Tibial artery (tissue), 4 donors: ENCODE results near the gene KANK2.

Experiments
- DNase-seq, 2 donors: peaks; one replicate each; pipeline ENCODE4 v3.0.0-alpha.2; 2019
- H3K27ac ChIP-seq, 2 donors: fragments of 200-600 bp; sonication (generic) in 1 of 2; 1 replicate in 1 of 2; 2 replicates in 1 of 2; pipeline ENCODE4 v1.5.1; 2018 to 2019; ENCODE audit warnings: mild to moderate bottlenecking in 1 of 2
- H3K27me3 ChIP-seq, 2 donors: fragments of 200-600 bp; sonication (generic) in 1 of 2; one replicate each; pipeline versions ENCODE4 v1.5.1 to v1.6.0; 2016 to 2019
- H3K36me3 ChIP-seq, 3 donors: fragments of 200-600 bp; sonication (generic) in 2 of 3; one replicate each; pipeline ENCODE4 v1.5.1; 2016 to 2019; ENCODE audit warnings: mild to moderate bottlenecking in 2 of 3
- H3K4me1 ChIP-seq, 4 donors: fragments of 200-600 bp; sonication (generic) in 2 of 4; 1 replicate in 3 of 4; 2 replicates in 1 of 4; pipeline ENCODE4 v1.5.1; 2016 to 2019
- H3K4me3 ChIP-seq, 2 donors: fragments of 200-600 bp; sonication (generic) in 1 of 2; 1 replicate in 1 of 2; 2 replicates in 1 of 2; pipeline ENCODE4 v1.5.1; 2018 to 2019; ENCODE audit warnings: mild to moderate bottlenecking in 2 of 2
- H3K9me3 ChIP-seq, 3 donors: fragments of 200-600 bp; sonication (generic) in 1 of 3; one replicate each; pipeline ENCODE4 v1.5.1; 2016 to 2019
- intact Hi-C: fragments of 100-400 bp; cut with DNase I; formaldehyde crosslinking; loops from one replicate; pipeline ENCODE4 v1.15.0; 2023; ENCODE audit warnings: low total_unique reads
- TF ChIP-seq, protein P1 (sequence below), 2 experiments: fragments of 200-600 bp in 1 of 2; fragments of 450-650 bp in 1 of 2; IDR thresholded peaks; one replicate each; pipeline ENCODE4 v1.5.1; 2017 to 2019; ENCODE audit warnings: antibody characterized with exemption in 2 of 2, mild to moderate bottlenecking in 1 of 2, moderate library complexity in 1 of 2

Gene KANK2

GRCh38 chr19:11209839-11210655 is 12.7 kb upstream of the KANK2 start:
- Histone ChIP-seq H3K4me1 (peaks cover 0 to 5% (median 4%) of the 10 kb centered on the region in 4 donors), H3K27ac (no peak overlapping the region), H3K27me3 (no peaks in the 10 kb centered on the region), H3K9me3 (no peaks in the 10 kb centered on the region), H3K36me3 (peaks cover under 1 to 64% (median 8%) of the 10 kb centered on the region in 3 donors), H3K4me3 (no peak overlapping the region)
- intact Hi-C loops: loop anchor here (2.0 kb wide), 1 partner anchor 171 kb away; no protein-coding TSS in a partner anchor
- TF ChIP-seq, protein P1, sequence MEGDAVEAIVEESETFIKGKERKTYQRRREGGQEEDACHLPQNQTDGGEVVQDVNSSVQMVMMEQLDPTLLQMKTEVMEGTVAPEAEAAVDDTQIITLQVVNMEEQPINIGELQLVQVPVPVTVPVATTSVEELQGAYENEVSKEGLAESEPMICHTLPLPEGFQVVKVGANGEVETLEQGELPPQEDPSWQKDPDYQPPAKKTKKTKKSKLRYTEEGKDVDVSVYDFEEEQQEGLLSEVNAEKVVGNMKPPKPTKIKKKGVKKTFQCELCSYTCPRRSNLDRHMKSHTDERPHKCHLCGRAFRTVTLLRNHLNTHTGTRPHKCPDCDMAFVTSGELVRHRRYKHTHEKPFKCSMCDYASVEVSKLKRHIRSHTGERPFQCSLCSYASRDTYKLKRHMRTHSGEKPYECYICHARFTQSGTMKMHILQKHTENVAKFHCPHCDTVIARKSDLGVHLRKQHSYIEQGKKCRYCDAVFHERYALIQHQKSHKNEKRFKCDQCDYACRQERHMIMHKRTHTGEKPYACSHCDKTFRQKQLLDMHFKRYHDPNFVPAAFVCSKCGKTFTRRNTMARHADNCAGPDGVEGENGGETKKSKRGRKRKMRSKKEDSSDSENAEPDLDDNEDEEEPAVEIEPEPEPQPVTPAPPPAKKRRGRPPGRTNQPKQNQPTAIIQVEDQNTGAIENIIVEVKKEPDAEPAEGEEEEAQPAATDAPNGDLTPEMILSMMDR (IDR thresholded peaks at IDR 0.05): no peak
- no peak for DNase-seq

- H3K27ac ChIP-seq: no peak overlapping the region
Observed at GRCh38 chr19:11208561-11209471, 11.5 kb upstream of the KANK2 start.

GRCh38 chr19:11205939-11206570 is 8.7 kb upstream of the KANK2 start:
- Histone ChIP-seq H3K9me3 (no peaks in the 10 kb centered on the region), H3K4me1 (peaks cover 0 to 38% (median 28%) of the 10 kb centered on the region in 4 donors), H3K4me3 (no peak overlapping the region), H3K36me3 (peaks cover 0 to 33% (median 5%) of the 10 kb centered on the region in 3 donors), H3K27me3 (no peaks in the 10 kb centered on the region), H3K27ac (peak overlapping the region; percentile 94 to 98)
- intact Hi-C loops: loop anchor here (2.0 kb wide), 1 partner anchor 69 kb away; no protein-coding TSS in a partner anchor
- TF ChIP-seq, protein P1 (IDR thresholded peaks at IDR 0.05): no peak
- DNase-seq: no peak

More at GRCh38 chr19:11208561-11209471, 11.5 kb upstream of the KANK2 start:
- intact Hi-C loops: loop anchor here (2.0 kb wide), 1 partner anchor 170 kb away; no protein-coding TSS in a partner anchor
- no peaks in the 10 kb centered on the region for H3K9me3 ChIP-seq
- TF ChIP-seq, protein P1 (IDR thresholded peaks at IDR 0.05): no peak
- no peak overlapping the region for H3K4me3 ChIP-seq
- peaks cover 0 to 17% (median 16%) of the 10 kb centered on the region in 4 donors for H3K4me1 ChIP-seq
- H3K36me3 ChIP-seq: peaks cover 0 to 52% (median 0%) of the 10 kb centered on the region in 3 donors
- H3K27me3 ChIP-seq: no peaks in the 10 kb centered on the region
- no peak for DNase-seq

- Histone ChIP-seq H3K27me3 (no peaks in the 10 kb centered on the region), H3K4me1 (peaks cover 0 to 41% (median 28%) of the 10 kb centered on the region in 4 donors), H3K36me3 (peaks cover 0 to 37% (median 10%) of the 10 kb centered on the region in 3 donors), H3K9me3 (no peaks in the 10 kb centered on the region), H3K27ac (peak overlapping the region; percentile 94 to 98), H3K4me3 (no peak overlapping the region)
- peak; percentile 68 to 87 for DNase-seq
- TF ChIP-seq, protein P1 (IDR thresholded peaks at IDR 0.05): no peak
- intact Hi-C loops: loop anchor here (2.0 to 5.0 kb wide), 2 partner anchors 68 to 118 kb away; partner anchors contain the start of gene LDLR
Observed at GRCh38 chr19:11204943-11205349, 7.6 kb upstream of the KANK2 start.
